ENCODE results near the gene NTN3. TPM values are rescaled to one million over a fixed set of nuclear protein-coding genes. Genes with fewer than 3 reads are reported as not detected.

Gene NTN3
- total and polyA plus RNA-seq, 12 donors, result 0.16 to 1.5 (median 0.32) TPM; not detected in 3

DNA sequence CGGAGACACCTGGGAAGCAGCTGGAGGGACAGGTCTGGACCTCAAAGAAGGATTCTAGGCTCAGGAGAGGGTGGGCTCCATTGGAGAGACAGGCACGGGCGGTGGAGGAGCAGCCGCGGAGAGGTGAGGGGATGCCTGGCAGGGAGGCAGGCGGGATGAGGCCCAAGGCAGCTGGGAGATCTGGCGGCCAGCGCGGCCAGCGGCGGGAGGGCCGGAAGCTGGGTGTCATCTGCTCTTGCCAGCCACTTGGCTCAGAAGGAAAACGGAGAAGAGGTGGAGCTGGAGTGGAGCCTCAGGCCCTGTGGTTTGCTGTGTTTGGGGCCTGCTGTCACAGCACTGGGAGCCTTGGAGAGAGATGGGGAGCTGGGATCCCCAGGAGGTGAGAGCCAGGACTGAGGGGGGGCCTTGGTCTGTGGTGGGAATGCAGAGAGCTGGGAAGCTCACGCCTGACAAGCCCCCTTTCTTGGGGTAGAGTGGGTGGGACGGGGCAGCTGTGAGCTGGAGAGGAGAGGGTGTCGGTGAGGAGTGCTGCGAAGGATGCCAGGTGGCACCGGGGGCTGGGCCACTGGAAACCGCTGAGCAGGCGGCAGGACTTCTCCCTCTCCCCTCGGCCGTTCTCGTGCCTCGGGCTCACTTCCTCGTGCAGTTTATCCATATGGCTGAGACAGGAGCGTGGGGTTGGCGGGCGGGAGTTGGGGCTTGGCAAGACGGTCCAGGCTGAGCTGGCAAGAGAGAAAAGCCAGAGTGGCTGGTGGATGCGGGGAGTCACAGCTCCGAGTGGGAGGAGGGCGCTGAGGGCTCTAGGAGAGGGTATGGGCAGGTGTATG lies 11.8 kb downstream of the NTN3 start:
- no peaks in the 10 kb centered on the region for H3K27me3 ChIP-seq
- peak in 1 of 7 donors; percentile 74 for DNase-seq
- no peaks in the 10 kb centered on the region for H3K4me1 ChIP-seq (replicated peaks in 1 of 2)
- intact Hi-C loops (cut with DNase I), result no loop called here
- 60 to 71% (median 67%) methylated on average over 31 to 32 of the region's 32 CpGs for WGBS, 4 donors
- TF ChIP-seq, protein P1, sequence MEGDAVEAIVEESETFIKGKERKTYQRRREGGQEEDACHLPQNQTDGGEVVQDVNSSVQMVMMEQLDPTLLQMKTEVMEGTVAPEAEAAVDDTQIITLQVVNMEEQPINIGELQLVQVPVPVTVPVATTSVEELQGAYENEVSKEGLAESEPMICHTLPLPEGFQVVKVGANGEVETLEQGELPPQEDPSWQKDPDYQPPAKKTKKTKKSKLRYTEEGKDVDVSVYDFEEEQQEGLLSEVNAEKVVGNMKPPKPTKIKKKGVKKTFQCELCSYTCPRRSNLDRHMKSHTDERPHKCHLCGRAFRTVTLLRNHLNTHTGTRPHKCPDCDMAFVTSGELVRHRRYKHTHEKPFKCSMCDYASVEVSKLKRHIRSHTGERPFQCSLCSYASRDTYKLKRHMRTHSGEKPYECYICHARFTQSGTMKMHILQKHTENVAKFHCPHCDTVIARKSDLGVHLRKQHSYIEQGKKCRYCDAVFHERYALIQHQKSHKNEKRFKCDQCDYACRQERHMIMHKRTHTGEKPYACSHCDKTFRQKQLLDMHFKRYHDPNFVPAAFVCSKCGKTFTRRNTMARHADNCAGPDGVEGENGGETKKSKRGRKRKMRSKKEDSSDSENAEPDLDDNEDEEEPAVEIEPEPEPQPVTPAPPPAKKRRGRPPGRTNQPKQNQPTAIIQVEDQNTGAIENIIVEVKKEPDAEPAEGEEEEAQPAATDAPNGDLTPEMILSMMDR (IDR thresholded peaks at IDR 0.05), result no peak
- no peak for TF ChIP-seq POLR2A (IDR thresholded peaks at IDR 0.05)
- H3K36me3 ChIP-seq (replicated peaks in 1 of 2), result no peaks in the 10 kb centered on the region
- no peak overlapping the region for H3K4me3 ChIP-seq
- H3K27ac ChIP-seq, result peak overlapping the region in 2 of 5 donors; percentile 47 to 65
- no peaks in the 10 kb centered on the region for H3K9me3 ChIP-seq (replicated peaks in 1 of 3)

DNA sequence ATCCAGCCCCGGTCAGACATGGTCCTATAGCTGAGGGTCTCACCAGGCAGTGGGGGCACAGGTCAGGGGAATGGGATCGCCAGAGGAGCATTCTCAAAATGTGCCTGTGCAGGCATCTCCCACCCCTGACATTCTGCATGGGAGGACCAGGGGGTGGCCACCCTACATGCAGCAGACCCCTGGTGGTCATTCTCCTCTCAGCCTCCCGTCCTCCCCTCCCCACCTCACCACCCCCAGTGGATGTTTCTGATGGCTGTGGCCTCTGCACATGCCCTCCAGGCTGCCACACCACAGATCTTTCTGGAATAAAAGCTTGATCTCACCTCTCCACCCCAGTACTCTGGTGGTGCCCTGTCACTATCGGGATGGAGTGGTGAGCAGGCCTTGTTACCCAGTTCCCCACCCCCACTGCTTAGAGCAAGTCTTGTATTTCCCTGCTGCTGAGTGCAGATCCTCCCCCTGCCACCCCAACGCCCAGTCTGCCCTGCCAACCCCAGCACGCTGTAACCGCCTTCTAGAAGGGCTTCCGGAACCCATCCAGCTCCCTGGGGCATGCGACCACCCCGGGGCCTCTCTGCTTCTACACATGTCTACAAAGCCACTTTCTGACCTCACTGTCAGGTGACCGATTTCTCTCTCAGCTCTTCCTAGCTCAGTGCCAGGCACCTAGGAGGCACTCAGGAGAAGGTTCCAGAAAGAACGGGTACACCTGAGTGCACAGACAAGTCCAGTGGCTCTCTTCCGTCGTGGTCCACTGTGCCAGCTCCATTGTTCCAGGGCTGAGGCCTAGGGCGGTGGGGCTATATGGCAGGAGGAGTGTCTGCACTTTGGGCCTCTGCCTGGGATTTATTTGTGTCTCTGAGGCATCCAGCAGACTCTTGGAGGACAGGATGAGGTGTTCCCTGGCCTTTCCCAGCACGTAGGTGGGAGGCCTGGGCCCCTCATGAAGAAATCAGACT lies 13.1 kb downstream of the NTN3 start:
- TF ChIP-seq POLR2A (IDR thresholded peaks at IDR 0.05), result no peak
- TF ChIP-seq, protein P1 (IDR thresholded peaks at IDR 0.05), result no peak
- Histone ChIP-seq H3K27ac (peak overlapping the region in 1 of 5 donors; percentile 65), H3K9me3 (replicated peaks in 1 of 3) (no peaks in the 10 kb centered on the region), H3K27me3 (no peaks in the 10 kb centered on the region), H3K4me1 (replicated peaks in 1 of 2) (no peaks in the 10 kb centered on the region), H3K36me3 (replicated peaks in 1 of 2) (no peaks in the 10 kb centered on the region), H3K4me3 (no peak overlapping the region)
- intact Hi-C loops (cut with DNase I), result no loop called here
- no peak for DNase-seq
- 90 to 96% (median 92%) methylated on average over 13 to 16 of the region's 16 CpGs for WGBS, 4 donors

DNA sequence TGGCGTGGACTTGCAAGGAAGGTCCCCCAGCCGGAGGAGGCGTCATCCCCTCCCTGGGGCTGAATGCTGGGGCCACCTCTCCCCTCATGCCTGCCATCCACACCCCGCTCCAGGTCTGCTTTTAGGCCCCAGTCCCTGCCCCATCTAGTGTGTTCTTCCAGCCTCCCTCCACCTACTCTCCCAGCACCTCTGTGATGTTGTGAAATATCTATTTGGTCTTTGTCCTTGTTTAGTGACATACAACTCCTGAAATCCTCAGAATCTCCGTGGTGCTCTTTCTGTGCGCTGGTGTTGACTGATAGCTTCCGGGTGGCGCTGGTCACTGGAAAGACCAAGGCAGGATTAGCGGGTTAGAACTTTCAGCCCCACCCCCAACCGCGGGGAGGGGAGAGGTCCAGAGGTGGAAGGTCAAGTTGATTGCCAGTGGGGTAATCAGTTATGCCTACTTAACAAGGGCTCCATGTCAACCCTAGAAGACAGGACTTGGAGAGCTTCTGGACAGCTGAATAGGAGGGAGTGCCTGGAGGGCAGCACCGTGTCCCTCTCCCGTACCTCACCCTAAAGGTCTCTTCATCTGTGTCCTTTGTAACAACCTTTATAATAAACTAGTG lies 13.9 kb downstream of the NTN3 start:
- intact Hi-C loops (cut with DNase I), result no loop called here
- Histone ChIP-seq H3K27ac (no peak overlapping the region), H3K36me3 (replicated peaks in 1 of 2) (no peaks in the 10 kb centered on the region), H3K4me3 (no peak overlapping the region), H3K27me3 (no peaks in the 10 kb centered on the region), H3K4me1 (replicated peaks in 1 of 2) (no peaks in the 10 kb centered on the region), H3K9me3 (replicated peaks in 1 of 3) (no peaks in the 10 kb centered on the region)
- no peak for TF ChIP-seq POLR2A (IDR thresholded peaks at IDR 0.05)
- TF ChIP-seq, protein P1 (IDR thresholded peaks at IDR 0.05), result no peak
- WGBS, 4 donors, result 75 to 85% (median 84%) methylated on average over 7 to 13 of the region's 13 CpGs
- no peak for DNase-seq
